HepG2 (cell line): Measurements from ENCODE around the gene ACSL5. TPM values are rescaled to one million over a fixed set of nuclear protein-coding genes. Genes with fewer than 3 reads are reported as not detected.

Experiments
- ASH2L ChIP-seq: fragments of 300-600, 200-600 bp; sonication (generic); IDR thresholded peaks from 2 replicates; pipeline ENCODE4 v1.7.0; 2017; ENCODE audit warnings: low read depth, mild to moderate bottlenecking, moderate library complexity, mixed read lengths, low read length; ENCODE audit not compliant: insufficient read length
- CENPT ChIP-seq: sonication (generic); formaldehyde crosslinking; IDR thresholded peaks from 2 replicates; pipeline ENCODE4 v1.8.0; 2022; ENCODE audit warnings: low read depth, mild to moderate bottlenecking, moderate library complexity, missing genetic modification reagents
- DNMT1 ChIP-seq: sonication (generic); formaldehyde crosslinking; IDR thresholded peaks from 2 replicates; pipeline ENCODE4 v1.5.1; 2020; ENCODE audit warnings: mild to moderate bottlenecking, missing genetic modification reagents
- GLI4 ChIP-seq: sonication (generic); formaldehyde crosslinking; IDR thresholded peaks from 2 replicates; pipeline ENCODE4 v1.5.1; 2020; ENCODE audit warnings: missing genetic modification reagents, mild to moderate bottlenecking, moderate library complexity, borderline replicate concordance
- NFIC ChIP-seq: IDR thresholded peaks from 2 replicates; pipeline ENCODE4 v1.6.1; 2012; ENCODE audit warnings: mild to moderate bottlenecking, low read length, inconsistent platforms
- RARA ChIP-seq: IDR thresholded peaks from 2 replicates; pipeline ENCODE4 v1.6.1; 2016; ENCODE audit warnings: missing genetic modification reagents, missing compliant biosample characterization
- SIX4 ChIP-seq: sonication (generic); formaldehyde crosslinking; IDR thresholded peaks from 2 replicates; pipeline ENCODE4 v1.4.0; 2020; ENCODE audit warnings: missing genetic modification reagents
- SOX13 ChIP-seq, 3 experiments: fragments of 450-650 bp in 1 of 3; sonication (generic) in 1 of 3; formaldehyde crosslinking in 1 of 3; IDR thresholded peaks in 2 of 3; conservative IDR thresholded peaks in 1 of 3; 2 replicates each; pipeline versions ENCODE4 v1.5.0 to v1.6.1; 2016 to 2020; ENCODE audit warnings: antibody characterized with exemption in 1 of 3, mild to moderate bottlenecking in 1 of 3, missing compliant biosample characterization in 1 of 3, missing genetic modification reagents in 1 of 3, moderate library complexity in 1 of 3
- ZNF382 ChIP-seq: sonication (generic); formaldehyde crosslinking; IDR thresholded peaks from 2 replicates; pipeline ENCODE4 v1.5.0; 2020; ENCODE audit warnings: missing genetic modification reagents, mild to moderate bottlenecking, borderline replicate concordance
- polyA plus RNA-seq, 8 experiments: library from polyadenylated mRNA; depleted of rRNA in 3 of 8; stranded (reverse) in 7 of 8; unstranded in 1 of 8; fragments of >200 nt; fragmentation: Illumina TruSeq in 4 of 8; extraction: Trizol in 4 of 8; gene quantifications; 2 replicates each; pipeline versions ENCODE4 v1.2.1 to v1.2.3, GENCODE V29; 2011 to 2016; ENCODE audit warnings: low read depth in 4 of 8, missing spikeins in 1 of 8, mixed read lengths in 1 of 8; ENCODE audit not compliant: insufficient read depth in 1 of 8
- total RNA-seq, 5 experiments: library from RNA; depleted of rRNA; stranded (reverse); fragments of >200 nt; fragmentation: Illumina TruSeq; extraction: Trizol; gene quantifications; 2 replicates each; pipeline ENCODE4 v1.2.3, GENCODE V29; 2016; ENCODE audit warnings: low read depth in 1 of 5
- TF ChIP-seq, protein P1 (sequence below): sonication (generic); formaldehyde crosslinking; IDR thresholded peaks from 2 replicates; pipeline ENCODE4 v1.4.0; 2020; ENCODE audit warnings: missing genetic modification reagents, borderline replicate concordance
- TF ChIP-seq, protein P2 (sequence below): sonication (generic); formaldehyde crosslinking; IDR thresholded peaks from 2 replicates; pipeline ENCODE4 v1.4.0; 2020; ENCODE audit warnings: missing genetic modification reagents, borderline replicate concordance
- TF ChIP-seq, protein P3 (sequence below): IDR thresholded peaks from 2 replicates; pipeline ENCODE4 v1.6.1; 2016; ENCODE audit warnings: missing genetic modification reagents, missing compliant biosample characterization
- TF ChIP-seq, protein P4 (sequence below): sonication (generic); formaldehyde crosslinking; IDR thresholded peaks from 2 replicates; pipeline ENCODE4 v1.5.0; 2020; ENCODE audit warnings: missing genetic modification reagents
- TF ChIP-seq, protein P5 (sequence below): IDR thresholded peaks from 2 replicates; pipeline ENCODE4 v1.6.1; 2016; ENCODE audit warnings: low read depth
- TF ChIP-seq, protein P6 (sequence below): fragments of 450-650 bp; IDR thresholded peaks from 2 replicates; pipeline ENCODE4 v1.6.1; 2016

ACSL5 gene
- total and polyA plus RNA-seq, 2 of the 13 experiments (the other 11 are each of a cell fraction or from before 2014, with no cell fraction given): 56.4 to 82.5 TPM

DNA sequence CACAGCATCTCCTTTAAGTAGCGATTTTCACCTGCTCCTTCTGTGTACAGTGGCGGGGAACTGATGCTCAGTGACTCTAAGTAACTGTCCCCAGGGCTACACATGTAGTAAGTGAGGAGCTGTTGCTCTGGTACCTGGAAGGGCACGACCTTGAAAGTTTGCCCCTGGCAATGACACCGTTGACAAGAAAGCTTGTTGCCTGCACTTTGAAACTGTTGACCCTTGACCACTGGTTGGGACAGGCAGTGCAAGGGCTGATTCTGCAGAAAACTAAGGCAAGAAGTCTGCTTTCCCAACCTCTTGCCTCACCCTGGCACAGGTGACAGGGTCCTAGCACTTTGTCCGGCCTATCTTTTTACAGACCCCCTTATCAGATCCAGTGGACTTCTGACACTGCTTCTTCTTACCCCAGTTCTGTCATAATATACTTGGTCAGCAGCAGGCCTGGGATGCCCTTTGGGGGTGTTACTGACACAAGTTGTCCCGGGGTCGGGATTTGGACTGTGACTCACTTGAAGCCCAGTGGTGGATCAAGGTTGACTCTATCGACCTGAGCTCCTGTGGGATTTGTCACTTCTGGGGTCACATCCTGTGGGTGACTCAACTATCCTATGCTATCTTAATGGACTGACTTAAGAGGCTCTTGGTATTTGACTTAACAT is 5.8 kb downstream of the ACSL5 start (continued):
- TF ChIP-seq, protein P1, sequence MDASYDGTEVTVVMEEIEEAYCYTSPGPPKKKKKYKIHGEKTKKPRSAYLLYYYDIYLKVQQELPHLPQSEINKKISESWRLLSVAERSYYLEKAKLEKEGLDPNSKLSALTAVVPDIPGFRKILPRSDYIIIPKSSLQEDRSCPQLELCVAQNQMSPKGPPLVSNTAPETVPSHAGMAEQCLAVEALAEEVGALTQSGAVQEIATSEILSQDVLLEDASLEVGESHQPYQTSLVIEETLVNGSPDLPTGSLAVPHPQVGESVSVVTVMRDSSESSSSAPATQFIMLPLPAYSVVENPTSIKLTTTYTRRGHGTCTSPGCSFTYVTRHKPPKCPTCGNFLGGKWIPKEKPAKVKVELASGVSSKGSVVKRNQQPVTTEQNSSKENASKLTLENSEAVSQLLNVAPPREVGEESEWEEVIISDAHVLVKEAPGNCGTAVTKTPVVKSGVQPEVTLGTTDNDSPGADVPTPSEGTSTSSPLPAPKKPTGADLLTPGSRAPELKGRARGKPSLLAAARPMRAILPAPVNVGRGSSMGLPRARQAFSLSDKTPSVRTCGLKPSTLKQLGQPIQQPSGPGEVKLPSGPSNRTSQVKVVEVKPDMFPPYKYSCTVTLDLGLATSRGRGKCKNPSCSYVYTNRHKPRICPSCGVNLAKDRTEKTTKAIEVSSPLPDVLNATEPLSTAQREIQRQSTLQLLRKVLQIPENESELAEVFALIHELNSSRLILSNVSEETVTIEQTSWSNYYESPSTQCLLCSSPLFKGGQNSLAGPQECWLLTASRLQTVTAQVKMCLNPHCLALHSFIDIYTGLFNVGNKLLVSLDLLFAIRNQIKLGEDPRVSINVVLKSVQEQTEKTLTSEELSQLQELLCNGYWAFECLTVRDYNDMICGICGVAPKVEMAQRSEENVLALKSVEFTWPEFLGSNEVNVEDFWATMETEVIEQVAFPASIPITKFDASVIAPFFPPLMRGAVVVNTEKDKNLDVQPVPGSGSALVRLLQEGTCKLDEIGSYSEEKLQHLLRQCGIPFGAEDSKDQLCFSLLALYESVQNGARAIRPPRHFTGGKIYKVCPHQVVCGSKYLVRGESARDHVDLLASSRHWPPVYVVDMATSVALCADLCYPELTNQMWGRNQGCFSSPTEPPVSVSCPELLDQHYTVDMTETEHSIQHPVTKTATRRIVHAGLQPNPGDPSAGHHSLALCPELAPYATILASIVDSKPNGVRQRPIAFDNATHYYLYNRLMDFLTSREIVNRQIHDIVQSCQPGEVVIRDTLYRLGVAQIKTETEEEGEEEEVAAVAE (CRISPR knock-in tag): no peak
- TF ChIP-seq ZNF382 (CRISPR knock-in tag) (no peak), CENPT (CRISPR knock-in tag) (no peak), GLI4 (CRISPR knock-in tag) (no peak), NFIC (peak; percentile 74), DNMT1 (no peak), ASH2L (peak; percentile 22), SIX4 (CRISPR knock-in tag) (no peak), SOX13 (IDR thresholded peaks at IDR 0.05) (no peak), SOX13 (CRISPR knock-in tag; conservative IDR thresholded peaks at IDR 0.05 in 1 of 2, IDR thresholded peaks at IDR 0.05 in 1 of 2) (peak in 1 of 2 experiments; percentile 15; a peak in 1 of 4 replicates), RARA (CRISPR knock-in tag) (peak; percentile 53)
- TF ChIP-seq, protein P2, sequence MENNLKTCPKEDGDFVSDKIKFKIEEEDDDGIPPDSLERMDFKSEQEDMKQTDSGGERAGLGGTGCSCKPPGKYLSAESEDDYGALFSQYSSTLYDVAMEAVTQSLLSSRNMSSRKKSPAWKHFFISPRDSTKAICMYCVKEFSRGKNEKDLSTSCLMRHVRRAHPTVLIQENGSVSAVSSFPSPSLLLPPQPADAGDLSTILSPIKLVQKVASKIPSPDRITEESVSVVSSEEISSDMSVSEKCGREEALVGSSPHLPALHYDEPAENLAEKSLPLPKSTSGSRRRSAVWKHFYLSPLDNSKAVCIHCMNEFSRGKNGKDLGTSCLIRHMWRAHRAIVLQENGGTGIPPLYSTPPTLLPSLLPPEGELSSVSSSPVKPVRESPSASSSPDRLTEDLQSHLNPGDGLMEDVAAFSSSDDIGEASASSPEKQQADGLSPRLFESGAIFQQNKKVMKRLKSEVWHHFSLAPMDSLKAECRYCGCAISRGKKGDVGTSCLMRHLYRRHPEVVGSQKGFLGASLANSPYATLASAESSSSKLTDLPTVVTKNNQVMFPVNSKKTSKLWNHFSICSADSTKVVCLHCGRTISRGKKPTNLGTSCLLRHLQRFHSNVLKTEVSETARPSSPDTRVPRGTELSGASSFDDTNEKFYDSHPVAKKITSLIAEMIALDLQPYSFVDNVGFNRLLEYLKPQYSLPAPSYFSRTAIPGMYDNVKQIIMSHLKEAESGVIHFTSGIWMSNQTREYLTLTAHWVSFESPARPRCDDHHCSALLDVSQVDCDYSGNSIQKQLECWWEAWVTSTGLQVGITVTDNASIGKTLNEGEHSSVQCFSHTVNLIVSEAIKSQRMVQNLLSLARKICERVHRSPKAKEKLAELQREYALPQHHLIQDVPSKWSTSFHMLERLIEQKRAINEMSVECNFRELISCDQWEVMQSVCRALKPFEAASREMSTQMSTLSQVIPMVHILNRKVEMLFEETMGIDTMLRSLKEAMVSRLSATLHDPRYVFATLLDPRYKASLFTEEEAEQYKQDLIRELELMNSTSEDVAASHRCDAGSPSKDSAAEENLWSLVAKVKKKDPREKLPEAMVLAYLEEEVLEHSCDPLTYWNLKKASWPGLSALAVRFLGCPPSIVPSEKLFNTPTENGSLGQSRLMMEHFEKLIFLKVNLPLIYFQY (CRISPR knock-in tag): no peak
- TF ChIP-seq, protein P3, sequence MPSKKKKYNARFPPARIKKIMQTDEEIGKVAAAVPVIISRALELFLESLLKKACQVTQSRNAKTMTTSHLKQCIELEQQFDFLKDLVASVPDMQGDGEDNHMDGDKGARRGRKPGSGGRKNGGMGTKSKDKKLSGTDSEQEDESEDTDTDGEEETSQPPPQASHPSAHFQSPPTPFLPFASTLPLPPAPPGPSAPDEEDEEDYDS (CRISPR knock-in tag): peak; percentile 15; the same call in 1 of the 2 replicates
- TF ChIP-seq, protein P4, sequence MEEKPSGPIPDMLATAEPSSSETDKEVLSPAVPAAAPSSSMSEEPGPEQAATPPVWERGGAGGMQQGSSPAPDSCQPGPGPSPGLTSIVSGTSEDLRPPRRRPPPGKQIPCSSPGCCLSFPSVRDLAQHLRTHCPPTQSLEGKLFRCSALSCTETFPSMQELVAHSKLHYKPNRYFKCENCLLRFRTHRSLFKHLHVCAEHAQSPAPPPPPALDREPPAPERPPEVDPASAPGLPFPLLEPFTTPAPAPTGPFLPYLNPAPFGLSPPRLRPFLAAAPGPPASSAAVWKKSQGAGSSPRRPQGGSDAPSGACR (CRISPR knock-in tag): peak; percentile 34; the same call in 1 of the 2 replicates
- TF ChIP-seq, protein P5, sequence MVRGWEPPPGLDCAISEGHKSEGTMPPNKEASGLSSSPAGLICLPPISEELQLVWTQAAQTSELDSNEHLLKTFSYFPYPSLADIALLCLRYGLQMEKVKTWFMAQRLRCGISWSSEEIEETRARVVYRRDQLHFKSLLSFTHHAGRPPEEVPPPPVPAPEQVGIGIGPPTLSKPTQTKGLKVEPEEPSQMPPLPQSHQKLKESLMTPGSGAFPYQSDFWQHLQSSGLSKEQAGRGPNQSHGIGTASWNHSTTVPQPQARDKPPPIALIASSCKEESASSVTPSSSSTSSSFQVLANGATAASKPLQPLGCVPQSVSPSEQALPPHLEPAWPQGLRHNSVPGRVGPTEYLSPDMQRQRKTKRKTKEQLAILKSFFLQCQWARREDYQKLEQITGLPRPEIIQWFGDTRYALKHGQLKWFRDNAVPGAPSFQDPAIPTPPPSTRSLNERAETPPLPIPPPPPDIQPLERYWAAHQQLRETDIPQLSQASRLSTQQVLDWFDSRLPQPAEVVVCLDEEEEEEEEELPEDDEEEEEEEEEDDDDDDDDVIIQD (CRISPR knock-in tag): peak; percentile 34; the same call in 1 of the 2 replicates
- TF ChIP-seq, protein P6, sequence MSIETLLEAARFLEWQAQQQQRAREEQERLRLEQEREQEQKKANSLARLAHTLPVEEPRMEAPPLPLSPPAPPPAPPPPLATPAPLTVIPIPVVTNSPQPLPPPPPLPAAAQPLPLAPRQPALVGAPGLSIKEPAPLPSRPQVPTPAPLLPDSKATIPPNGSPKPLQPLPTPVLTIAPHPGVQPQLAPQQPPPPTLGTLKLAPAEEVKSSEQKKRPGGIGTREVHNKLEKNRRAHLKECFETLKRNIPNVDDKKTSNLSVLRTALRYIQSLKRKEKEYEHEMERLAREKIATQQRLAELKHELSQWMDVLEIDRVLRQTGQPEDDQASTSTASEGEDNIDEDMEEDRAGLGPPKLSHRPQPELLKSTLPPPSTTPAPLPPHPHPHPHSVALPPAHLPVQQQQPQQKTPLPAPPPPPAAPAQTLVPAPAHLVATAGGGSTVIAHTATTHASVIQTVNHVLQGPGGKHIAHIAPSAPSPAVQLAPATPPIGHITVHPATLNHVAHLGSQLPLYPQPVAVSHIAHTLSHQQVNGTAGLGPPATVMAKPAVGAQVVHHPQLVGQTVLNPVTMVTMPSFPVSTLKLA: no peak
